ENCODE data around the gene EVA1B. TPM values are rescaled to one million over a fixed set of nuclear protein-coding genes. Genes with fewer than 3 reads are reported as not detected.

Gene EVA1B
- total RNA-seq, 4 donors from 2014 or later, result 4.4 to 24.8 (median 10.4) TPM

GRCh38 chr1:36327421-36328087, 4.1 kb upstream of the EVA1B start:
- WGBS, 2 donors (ENCODE audit: low coverage in 1 of 2), result 79 to 100% methylated on average over 1 to 9 of the region's 9 CpGs
- intact Hi-C loops (cut with DNase I; ENCODE audit: low total_unique reads), result loop anchor here (1.0 kb wide), 1 partner anchor 31 kb away; no protein-coding TSS in a partner anchor
- in situ Hi-C loops (cut with MboI; ENCODE audit: low pct_ligation_motif_present in 1 of 4, low pct_unique_long_range_greater_than_20kb in 1 of 4, low sequenced_read_pairs in 3 of 4), result no loop called here
- TF ChIP-seq POLR2A (IDR thresholded peaks at IDR 0.05), result no peak
- no peak for TF ChIP-seq CTCF (IDR thresholded peaks at IDR 0.05)
- TF ChIP-seq EP300 (IDR thresholded peaks at IDR 0.05; ENCODE audit: low read depth), result no peak
- TF ChIP-seq POLR2AphosphoS5 (IDR thresholded peaks at IDR 0.05), result no peak
- Histone ChIP-seq H3K27ac (no peak overlapping the region), H3K36me3 (no peaks in the 10 kb centered on the region), H3K4me3 (no peak overlapping the region), H3K4me1 (peaks cover 6 to 23% (median 20%) of the 10 kb centered on the region in 4 donors), H3K27me3 (peaks cover 20% of the 10 kb centered on the region), H3K9me3 (no peaks in the 10 kb centered on the region)
- DNase-seq, result no peak

DNA sequence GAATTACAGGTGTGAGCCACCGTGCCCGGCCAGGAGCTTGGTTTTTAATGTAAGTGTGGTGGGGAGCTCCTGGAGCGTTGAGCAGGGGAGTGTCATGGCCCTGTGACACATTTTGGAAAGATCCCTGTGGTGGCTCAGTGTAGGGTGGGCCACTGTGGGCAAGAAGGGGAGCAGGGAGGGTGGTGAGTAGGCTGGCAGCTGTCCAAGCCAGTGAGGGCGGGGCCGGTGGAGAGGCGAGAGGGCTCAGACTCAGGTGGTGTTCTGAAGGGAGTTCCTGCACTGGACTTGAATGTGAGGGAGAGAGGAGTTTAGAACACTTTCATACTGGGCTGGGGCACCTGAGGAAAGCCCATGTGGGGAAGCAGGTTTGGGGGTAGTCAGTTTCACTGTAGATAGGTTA, 3.1 kb upstream of the EVA1B start:
- TF ChIP-seq EP300 (IDR thresholded peaks at IDR 0.05; ENCODE audit: low read depth), result no peak
- no peak for TF ChIP-seq CTCF (IDR thresholded peaks at IDR 0.05)
- no peak for TF ChIP-seq POLR2AphosphoS5 (IDR thresholded peaks at IDR 0.05)
- TF ChIP-seq POLR2A (IDR thresholded peaks at IDR 0.05), result no peak
- intact Hi-C loops (cut with DNase I; ENCODE audit: low total_unique reads), result no loop called here
- WGBS, 2 donors (ENCODE audit: low coverage in 1 of 2), result 18 to 51% methylated on average over 3 to 6 of the region's 6 CpGs
- Histone ChIP-seq H3K27me3 (peaks cover 27% of the 10 kb centered on the region), H3K36me3 (no peaks in the 10 kb centered on the region), H3K4me3 (no peak overlapping the region), H3K9me3 (no peaks in the 10 kb centered on the region), H3K27ac (no peak overlapping the region), H3K4me1 (peaks cover 11 to 33% (median 29%) of the 10 kb centered on the region in 4 donors)
- in situ Hi-C loops (cut with MboI; ENCODE audit: low pct_ligation_motif_present in 1 of 4, low pct_unique_long_range_greater_than_20kb in 1 of 4, low sequenced_read_pairs in 3 of 4), result no loop called here
- no peak for DNase-seq

DNA sequence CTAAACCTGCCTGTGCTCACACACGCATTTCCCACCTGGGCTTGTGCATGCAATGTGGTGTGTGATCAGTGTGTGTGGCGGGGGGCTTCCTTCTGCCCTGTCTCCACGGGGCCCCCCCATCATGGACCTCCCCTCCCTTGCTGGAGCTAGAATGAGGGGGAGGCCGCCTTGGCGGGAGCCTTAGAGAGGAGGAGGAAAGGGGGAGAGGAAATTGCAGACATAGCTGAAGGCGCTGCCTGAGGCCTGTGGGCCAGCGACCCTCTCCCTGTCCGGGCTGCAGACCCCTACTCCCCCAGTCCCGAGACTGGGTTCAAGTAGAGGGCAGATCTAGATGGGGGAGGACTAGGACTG, 883 bp upstream of the EVA1B start:
- in situ Hi-C loops (cut with MboI; ENCODE audit: low pct_ligation_motif_present in 1 of 4, low pct_unique_long_range_greater_than_20kb in 1 of 4, low sequenced_read_pairs in 3 of 4) (no loop called here), intact Hi-C loops (cut with DNase I; ENCODE audit: low total_unique reads) (no loop called here)
- Histone ChIP-seq H3K27me3 (peaks cover 27% of the 10 kb centered on the region), H3K36me3 (no peaks in the 10 kb centered on the region), H3K4me3 (peak overlapping the region in 1 of 4 donors; percentile 72), H3K9me3 (no peaks in the 10 kb centered on the region), H3K27ac (peak overlapping the region; percentile 82 to 91 (median 86)), H3K4me1 (peaks cover 11 to 43% (median 39%) of the 10 kb centered on the region in 4 donors)
- TF ChIP-seq CTCF (IDR thresholded peaks at IDR 0.05) (no peak), POLR2A (IDR thresholded peaks at IDR 0.05) (no peak), POLR2AphosphoS5 (IDR thresholded peaks at IDR 0.05) (no peak), EP300 (IDR thresholded peaks at IDR 0.05; ENCODE audit: low read depth) (no peak)
- DNase-seq, result no peak
- 23 to 35% methylated on average over 3 to 9 of the region's 9 CpGs for WGBS, 2 donors (ENCODE audit: low coverage in 1 of 2)

- no peak for TF ChIP-seq CTCF (IDR thresholded peaks at IDR 0.05)
- WGBS, 2 donors (ENCODE audit: low coverage in 1 of 2), result 11% methylated on average over 24 of the region's 83 CpGs; no CpG with 5 or more reads in 1 of the 2 donors
- H3K4me1 ChIP-seq, result peaks cover 11 to 38% (median 34%) of the 10 kb centered on the region in 4 donors
- peak overlapping the region; percentile 82 to 91 (median 86) for H3K27ac ChIP-seq
- H3K9me3 ChIP-seq, result no peaks in the 10 kb centered on the region
- no peaks in the 10 kb centered on the region for H3K36me3 ChIP-seq
- DNase-seq, result peak; percentile 56
- peak overlapping the region; percentile 59 to 72 (median 71) for H3K4me3 ChIP-seq
- intact Hi-C loops (cut with DNase I; ENCODE audit: low total_unique reads), result no loop called here
- in situ Hi-C loops (cut with MboI; ENCODE audit: low pct_ligation_motif_present in 1 of 4, low pct_unique_long_range_greater_than_20kb in 1 of 4, low sequenced_read_pairs in 3 of 4), result no loop called here
- H3K27me3 ChIP-seq, result peaks cover 27% of the 10 kb centered on the region
Observed at GRCh38 chr1:36322786-36323635, 434 bp downstream of the EVA1B start.

Measured in transverse colon (tissue), 4 donors.